ENCODE data around the gene NGEF. TPM values are rescaled to one million over a fixed set of nuclear protein-coding genes. Genes with fewer than 3 reads are reported as not detected.

Gene NGEF
- polyA plus RNA-seq, 3 donors: not detected

DNA sequence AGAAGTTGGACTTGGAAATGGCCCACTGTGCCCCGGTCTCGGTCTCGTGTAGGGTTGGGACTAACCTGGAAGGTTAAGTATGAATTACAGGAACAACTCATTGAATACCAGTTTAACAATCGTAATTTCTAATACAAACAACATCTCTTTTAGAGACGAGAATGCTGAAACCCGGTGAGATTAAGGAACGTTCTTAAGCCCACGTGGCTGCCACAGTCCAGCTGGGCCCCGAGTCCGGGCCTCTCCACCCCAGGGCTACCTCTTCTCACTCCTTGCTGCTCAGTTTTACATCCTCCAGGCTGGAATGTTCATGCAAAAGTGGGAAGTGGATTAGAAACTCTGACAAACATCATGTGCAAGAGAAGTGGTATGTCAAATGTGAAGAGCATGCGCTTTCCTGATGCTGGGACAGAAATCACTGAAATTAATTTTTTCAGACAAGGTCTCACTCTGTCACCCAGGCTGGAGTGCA is 29.4 kb downstream of the NGEF start:
- Histone ChIP-seq H3K9ac (ENCODE audit: insufficient read depth, low read length, poor library complexity, severe bottlenecking) (no peak overlapping the region), H4K20me1 (ENCODE audit: insufficient read depth, low read length) (no peaks in the 10 kb centered on the region), H3K4me2 (replicated peaks; ENCODE audit: extremely low read depth, low read length, poor library complexity, severe bottlenecking) (no peak overlapping the region), H2AFZ (ENCODE audit: insufficient read depth, low read depth, low read length, poor library complexity, severe bottlenecking) (no peak overlapping the region), H3K9me3 (replicated peaks in 1 of 2; ENCODE audit: control insufficient read depth in 1 of 2, insufficient read depth in 1 of 2, low read length in 2 of 2) (peaks cover 0 to 3% of the 10 kb centered on the region in 2 donors), H3K27ac (ENCODE audit: low read depth in 1 of 2, low read length in 2 of 2) (no peak overlapping the region), H3K4me3 (replicated peaks in 1 of 3; ENCODE audit: low read depth in 2 of 3, low read length in 3 of 3) (no peak overlapping the region), H3K27me3 (ENCODE audit: control insufficient read depth in 2 of 2, insufficient read depth in 2 of 2, low read length in 2 of 2) (no peaks in the 10 kb centered on the region), H3K4me1 (ENCODE audit: control insufficient read depth in 1 of 2, insufficient read depth in 2 of 2, low read length in 2 of 2) (no peaks in the 10 kb centered on the region), H3K36me3 (replicated peaks in 1 of 2; ENCODE audit: control insufficient read depth in 1 of 2, insufficient read depth in 2 of 2, low read length in 2 of 2) (no peaks in the 10 kb centered on the region), H3K79me2 (ENCODE audit: insufficient read depth, low read length) (no peaks in the 10 kb centered on the region)
- Mint-ChIP-seq H3K4me1 (peaks cover 9% of the 10 kb centered on the region), H3K4me3 (no peak overlapping the region), H3K36me3 (no peaks in the 10 kb centered on the region), H3K27me3 (ENCODE audit: low read depth in 3 of 3) (peaks cover 3 to 9% (median 6%) of the 10 kb centered on the region in 3 donors), H3K9me3 (peaks cover 0 to 5% (median 3%) of the 10 kb centered on the region in 7 donors), H3K27ac (no peak overlapping the region)
- TF ChIP-seq CTCF (IDR thresholded peaks at IDR 0.05): no peak
- intact Hi-C loops (cut with micrococcal nuclease): no loop called here
- 92% methylated on average over 5 of the region's 11 CpGs for WGBS (ENCODE audit: insufficient coverage)
- no peak for DNase-seq

GRCh38 chr2:232982926-232983668 is 30.0 kb downstream of the NGEF start:
- peaks cover 9% of the 10 kb centered on the region for H3K4me1 Mint-ChIP-seq
- peaks cover 3 to 9% (median 6%) of the 10 kb centered on the region in 3 donors for H3K27me3 Mint-ChIP-seq (ENCODE audit: low read depth in 3 of 3)

More at GRCh38 chr2:232982926-232983668, 30.0 kb downstream of the NGEF start:
- DNase-seq: no peak
- Histone ChIP-seq H3K4me3 (replicated peaks in 1 of 3; ENCODE audit: low read depth in 2 of 3, low read length in 3 of 3) (no peak overlapping the region), H4K20me1 (ENCODE audit: insufficient read depth, low read length) (no peaks in the 10 kb centered on the region), H3K9me3 (replicated peaks in 1 of 2; ENCODE audit: control insufficient read depth in 1 of 2, insufficient read depth in 1 of 2, low read length in 2 of 2) (peaks cover 0 to 3% of the 10 kb centered on the region in 2 donors), H3K4me2 (replicated peaks; ENCODE audit: extremely low read depth, low read length, poor library complexity, severe bottlenecking) (no peak overlapping the region), H3K36me3 (replicated peaks in 1 of 2; ENCODE audit: control insufficient read depth in 1 of 2, insufficient read depth in 2 of 2, low read length in 2 of 2) (no peaks in the 10 kb centered on the region), H3K27me3 (ENCODE audit: control insufficient read depth in 2 of 2, insufficient read depth in 2 of 2, low read length in 2 of 2) (no peaks in the 10 kb centered on the region), H3K4me1 (ENCODE audit: control insufficient read depth in 1 of 2, insufficient read depth in 2 of 2, low read length in 2 of 2) (no peaks in the 10 kb centered on the region), H3K27ac (ENCODE audit: low read depth in 1 of 2, low read length in 2 of 2) (no peak overlapping the region), H2AFZ (ENCODE audit: insufficient read depth, low read depth, low read length, poor library complexity, severe bottlenecking) (no peak overlapping the region), H3K79me2 (ENCODE audit: insufficient read depth, low read length) (no peaks in the 10 kb centered on the region), H3K9ac (ENCODE audit: insufficient read depth, low read length, poor library complexity, severe bottlenecking) (no peak overlapping the region)
- Mint-ChIP-seq H3K27ac (no peak overlapping the region), H3K4me3 (no peak overlapping the region), H3K36me3 (no peaks in the 10 kb centered on the region), H3K9me3 (peaks cover 0 to 5% (median 3%) of the 10 kb centered on the region in 7 donors)
- intact Hi-C loops (cut with micrococcal nuclease): no loop called here
- no peak for TF ChIP-seq CTCF (IDR thresholded peaks at IDR 0.05)
- 69% methylated on average over 15 of the region's 15 CpGs for WGBS (ENCODE audit: insufficient coverage)

Measured in CD14-positive monocyte (primary cell).